Left renal cortex interstitium (tissue), 4 donors: ENCODE data around the gene DUS2. TPM values are rescaled to one million over a fixed set of nuclear protein-coding genes. Genes with fewer than 3 reads are reported as not detected.
"Not testable (repeated sequence)": the region's sequence is repeated elsewhere in the genome, so short reads cannot be mapped to it uniquely, and the experiment has no call there.

Experiments
- DNase-seq, 4 donors: peaks; one replicate each; pipeline ENCODE4 v3.0.0-alpha.2; 2013; ENCODE audit warnings: low read depth in 4 of 4, low spot score in 2 of 4, missing footprints in 1 of 4
- polyA plus RNA-seq, 4 donors: library from polyadenylated mRNA; unstranded; fragments of 120-200 nt; gene quantifications; one replicate each; pipeline ENCODE4 v1.2.1, GENCODE V29; 2013; ENCODE audit not compliant: insufficient read length in 4 of 4

The DUS2 gene
- polyA plus RNA-seq, 4 donors: 13.5 to 19.5 (median 15.5) TPM

DNA sequence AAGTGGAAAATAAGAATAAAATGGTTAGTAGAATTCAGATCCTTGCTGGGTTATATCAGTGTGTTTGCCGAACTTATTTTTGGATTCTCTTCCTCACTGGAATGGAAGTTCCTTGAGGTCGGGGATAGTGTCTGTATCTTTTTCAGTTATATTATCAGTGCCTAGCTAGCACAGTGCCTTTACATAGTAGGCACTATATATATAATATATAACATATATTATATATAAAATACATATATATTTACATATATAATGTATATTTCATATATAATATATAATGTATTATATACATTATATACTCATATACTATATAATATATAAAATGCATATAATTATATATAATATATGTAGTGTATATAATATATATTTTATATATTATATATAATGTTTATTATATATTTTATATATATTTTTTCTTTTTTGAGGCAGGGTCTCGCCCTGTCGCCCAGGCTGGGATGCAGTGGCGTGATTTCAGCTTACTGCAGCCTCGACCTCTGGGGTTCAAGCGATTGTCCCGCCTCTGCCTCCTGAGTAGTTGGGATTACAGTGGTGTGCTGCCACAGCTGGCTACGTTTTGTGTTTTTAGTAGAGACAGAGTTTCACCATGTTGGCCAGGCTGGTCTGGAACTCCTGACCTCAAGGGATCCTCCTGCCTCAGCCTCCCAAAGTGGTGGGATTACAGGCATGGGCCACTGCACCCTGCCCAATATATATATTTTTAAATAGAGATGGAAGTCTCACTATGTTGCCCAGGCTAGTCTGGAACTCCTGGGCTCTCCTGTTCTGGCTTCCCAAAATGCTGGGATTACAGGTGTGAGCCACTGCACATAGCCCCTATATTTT lies 65.3 kb downstream of the DUS2 start:
- DNase-seq: no peak

DNA sequence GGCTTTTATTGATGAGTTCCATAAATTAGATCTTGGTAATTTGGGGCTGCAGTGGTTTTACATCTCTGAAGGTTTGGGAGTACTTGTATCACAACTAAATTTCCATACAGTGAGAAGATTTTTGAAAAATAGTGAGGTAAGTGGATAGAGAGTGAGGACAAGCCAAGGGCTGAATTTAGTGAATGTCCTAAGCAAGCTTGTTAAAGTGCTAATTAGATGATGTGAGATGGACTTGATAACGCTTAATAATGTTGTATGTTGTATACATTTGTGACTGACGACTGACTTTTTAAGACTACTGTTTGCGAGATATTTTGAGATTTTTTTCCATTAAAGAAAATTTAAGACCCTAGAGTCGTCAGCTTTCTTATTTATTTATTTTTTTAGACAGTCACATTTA lies 66.0 kb downstream of the DUS2 start:
- no peak for DNase-seq

DNA sequence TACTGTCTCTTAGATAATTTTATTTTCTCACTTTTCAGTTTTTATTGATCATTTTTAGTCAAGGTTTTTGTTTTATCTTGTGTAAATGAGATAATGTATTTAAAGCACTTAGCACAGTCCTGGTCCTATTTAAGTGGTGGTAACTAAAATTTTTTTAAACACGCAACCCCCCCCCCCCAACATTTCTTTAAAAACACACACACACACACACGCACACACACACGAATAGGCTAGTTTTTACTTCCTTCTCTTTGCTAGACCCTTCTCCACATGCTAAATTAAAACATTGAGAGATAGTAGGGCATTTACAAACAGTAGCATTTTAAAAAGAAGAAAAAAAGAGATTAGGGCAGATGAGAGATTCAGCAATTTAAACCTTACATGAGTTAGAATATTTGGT lies 67.0 kb downstream of the DUS2 start:
- no peak for DNase-seq

DNA sequence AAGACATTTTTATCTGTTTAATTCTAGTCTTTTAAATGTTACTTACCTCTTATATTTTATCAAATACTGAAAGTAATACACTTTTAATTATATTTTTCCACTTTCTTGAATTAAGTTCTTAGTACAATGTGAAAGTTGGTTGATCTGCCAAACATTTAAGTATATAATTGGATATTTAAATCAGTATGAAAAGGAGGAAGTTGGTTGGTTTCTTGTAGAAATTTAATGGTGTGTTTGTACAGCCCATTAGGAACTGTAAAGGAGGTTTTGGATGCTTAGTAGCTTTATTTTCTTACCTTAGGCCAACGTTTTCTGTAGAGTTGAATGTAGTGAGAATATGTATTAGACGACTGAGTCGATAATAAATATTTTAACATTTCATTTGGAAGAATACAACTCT lies 67.4 kb downstream of the DUS2 start:
- DNase-seq: no peak

DNA sequence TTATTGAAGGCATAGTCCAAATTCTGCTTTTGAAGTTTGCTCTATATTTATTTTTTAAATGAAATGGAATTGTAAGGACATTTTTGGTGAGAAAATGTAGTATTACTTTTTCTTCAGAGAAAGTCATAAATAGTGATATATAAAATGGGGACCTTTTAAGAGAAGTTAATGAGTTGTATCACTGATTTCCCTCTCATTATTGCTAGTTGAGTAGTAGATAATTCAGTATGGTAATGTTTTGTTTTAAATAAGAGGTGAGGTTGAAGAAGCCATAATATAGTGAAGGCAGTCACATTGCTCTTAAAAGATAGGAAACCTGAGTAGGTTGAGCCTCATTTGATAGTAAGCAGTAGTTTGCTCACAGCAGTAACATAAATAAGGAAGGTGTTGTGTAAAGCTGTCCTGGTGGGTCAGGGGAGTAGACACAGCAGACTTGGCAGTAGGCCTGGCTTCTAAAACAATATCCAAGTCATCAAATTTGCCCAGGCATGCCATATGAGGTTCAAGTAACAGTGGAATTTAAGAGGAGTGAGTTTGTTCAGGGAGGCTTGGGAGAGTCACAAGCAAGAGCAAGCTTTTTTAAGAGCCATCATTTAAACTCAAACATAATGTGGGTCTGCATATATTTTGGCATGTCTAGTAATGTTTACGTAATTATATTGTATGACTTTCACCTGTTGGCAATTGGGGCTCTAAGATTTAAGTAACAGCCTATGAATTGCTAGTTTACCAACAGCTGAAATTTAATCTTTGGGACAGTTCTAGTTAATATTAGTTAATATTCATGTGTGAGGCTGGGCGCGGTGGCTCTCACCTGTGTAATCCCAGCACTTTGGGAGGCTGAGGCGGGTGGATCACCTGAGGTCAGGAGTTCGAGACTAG lies 68.5 kb downstream of the DUS2 start:
- peak in 3 of 4 donors; percentile 36 to 52 (median 40) for DNase-seq

DNA sequence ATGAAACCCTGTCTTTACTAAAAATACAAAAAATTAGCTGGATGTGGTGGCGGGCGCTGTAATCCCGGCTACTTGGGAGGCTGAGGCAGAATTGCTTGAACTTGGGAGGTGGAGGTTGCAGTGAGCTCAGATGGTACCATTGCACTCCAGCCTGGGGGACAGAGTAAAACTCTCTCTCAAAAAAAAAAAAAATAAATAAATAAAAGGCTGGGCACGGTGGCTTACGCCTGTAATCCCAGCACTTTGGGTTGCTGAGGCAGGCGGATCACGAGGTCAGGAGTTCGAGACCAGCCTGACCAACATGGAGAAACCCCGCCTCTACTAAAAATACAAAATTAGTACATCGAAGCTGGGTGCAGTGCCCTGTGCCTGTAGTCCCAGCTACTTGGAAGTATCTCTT lies 69.2 kb downstream of the DUS2 start:
- DNase-seq: not testable (repeated sequence)

DNA sequence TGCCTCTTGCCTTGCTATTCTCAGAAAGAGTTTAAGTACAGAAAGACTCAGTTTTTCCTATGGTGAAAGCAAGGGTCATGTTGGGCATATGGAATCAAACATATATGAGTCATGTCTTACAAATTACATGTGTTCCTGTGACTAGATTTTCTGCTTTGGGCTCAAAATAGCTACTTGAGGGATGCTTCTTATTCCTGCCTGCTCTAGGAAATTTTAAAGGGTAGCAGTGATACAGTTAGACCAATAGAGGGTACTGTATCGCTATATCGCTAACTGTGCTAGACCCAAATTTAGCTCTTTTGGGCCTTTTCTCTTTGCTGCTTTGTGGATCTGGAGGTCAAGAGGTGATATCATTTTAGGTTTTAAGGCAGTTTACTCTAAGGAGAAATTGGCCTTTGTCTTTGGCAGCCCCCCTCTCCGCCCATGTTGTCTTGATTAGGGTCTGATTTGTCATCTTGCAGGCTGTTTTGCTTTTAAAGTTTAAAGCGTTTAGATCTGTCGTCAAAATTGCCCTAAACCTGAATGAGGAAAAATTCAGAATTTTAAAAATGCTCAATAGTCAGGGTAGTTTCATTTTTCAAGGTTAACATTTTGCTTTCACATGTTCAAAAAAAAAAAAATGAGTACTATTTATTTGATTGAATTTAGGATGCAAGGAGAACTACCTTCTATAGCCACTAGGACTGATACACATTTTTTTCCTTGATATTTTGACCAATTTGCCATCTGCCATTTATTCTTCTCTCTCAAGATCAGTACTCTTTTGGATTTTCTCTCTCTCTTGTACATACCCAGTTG lies 70.9 kb downstream of the DUS2 start:
- DNase-seq: no peak

DNA sequence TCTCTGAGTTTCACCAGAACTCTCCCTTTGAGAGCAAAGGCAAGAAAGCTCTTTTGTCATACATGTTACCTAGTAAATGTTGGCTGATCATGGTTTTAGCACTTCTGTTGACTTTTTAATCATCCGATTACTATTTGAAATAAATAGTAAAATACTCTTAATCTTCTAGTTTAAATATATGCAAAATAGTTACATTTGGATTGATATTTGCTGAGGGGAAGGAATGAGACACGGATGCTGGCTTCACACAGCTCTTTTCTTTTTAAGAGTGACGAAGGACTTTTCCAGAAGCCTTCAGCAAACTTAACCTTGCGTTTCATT lies 71.5 kb downstream of the DUS2 start:
- no peak for DNase-seq

DNA sequence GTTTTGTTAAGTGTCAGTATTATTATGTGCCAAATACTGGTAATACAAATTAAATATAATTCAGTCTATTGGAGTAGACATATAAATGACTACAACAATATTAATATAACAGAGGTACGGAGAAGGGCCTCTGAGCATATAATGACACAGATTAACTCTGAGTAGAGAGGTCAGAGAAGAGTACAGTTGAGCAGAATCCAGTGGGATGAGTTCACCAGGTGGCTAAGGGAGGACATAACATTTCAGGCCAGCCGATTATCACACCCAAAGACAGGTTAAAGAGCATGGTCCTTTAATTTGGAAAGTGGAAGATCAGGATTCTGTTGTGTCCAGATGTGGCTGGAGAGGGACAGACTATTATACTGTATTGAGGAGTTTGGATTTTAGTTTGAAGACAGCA lies 73.4 kb downstream of the DUS2 start:
- no peak for DNase-seq

DNA sequence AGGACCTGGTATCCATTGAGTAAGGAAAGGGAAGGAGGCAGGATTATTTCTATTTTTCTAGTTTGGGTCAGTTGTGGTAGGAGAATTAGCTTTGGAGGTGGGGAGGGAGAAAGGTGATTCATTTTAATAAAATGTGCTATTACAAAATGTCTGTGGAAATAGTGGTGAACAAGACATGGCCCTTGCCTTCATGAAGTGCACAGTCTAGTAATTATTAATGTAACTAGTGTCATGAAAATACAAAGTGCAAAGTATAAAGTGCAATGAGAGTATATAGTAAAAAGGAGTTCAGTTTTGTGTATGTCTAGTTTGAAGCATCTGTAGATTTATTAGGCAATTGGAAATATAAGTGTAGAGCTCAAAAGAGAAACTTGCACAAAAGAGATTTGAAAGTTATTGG lies 74.0 kb downstream of the DUS2 start:
- no peak for DNase-seq

DNA sequence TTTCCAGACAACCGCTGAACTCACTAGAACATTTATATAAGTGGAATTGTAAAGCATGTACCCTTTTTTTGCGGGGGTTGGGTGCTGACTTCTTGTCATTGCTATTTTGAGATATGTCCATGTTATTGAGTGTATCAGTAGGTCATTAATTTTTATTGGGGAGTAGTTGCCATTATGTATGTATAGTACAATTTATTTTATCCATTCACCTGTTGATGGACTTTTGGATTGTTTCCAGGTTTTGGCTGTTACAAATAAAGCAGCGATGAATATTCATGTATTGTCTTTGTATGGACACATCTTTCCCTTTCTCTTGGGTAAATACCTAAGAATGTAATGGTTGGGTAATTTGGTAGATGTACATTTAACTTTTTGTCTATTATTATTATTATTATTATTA lies 74.8 kb downstream of the DUS2 start:
- DNase-seq: no peak

DNA sequence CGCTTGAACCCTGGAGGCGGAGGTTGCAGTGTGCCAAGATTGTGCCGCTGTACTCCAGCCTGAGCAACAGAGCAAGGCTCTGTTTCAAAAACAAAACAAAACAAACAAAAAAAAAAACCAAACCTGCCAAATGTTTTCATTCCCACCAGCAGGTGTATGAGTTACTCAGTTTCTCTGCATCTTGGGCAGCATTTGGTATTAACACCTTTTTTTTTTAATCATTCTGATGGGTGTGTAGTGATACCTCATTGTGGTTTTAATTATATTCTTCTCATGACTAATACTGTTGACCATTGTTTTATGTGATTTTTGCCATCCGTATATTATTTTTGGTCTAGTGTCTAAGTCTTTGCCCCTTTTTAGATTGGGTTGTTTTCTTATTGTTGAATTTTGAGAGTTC lies 77.4 kb downstream of the DUS2 start:
- DNase-seq: no peak

DNA sequence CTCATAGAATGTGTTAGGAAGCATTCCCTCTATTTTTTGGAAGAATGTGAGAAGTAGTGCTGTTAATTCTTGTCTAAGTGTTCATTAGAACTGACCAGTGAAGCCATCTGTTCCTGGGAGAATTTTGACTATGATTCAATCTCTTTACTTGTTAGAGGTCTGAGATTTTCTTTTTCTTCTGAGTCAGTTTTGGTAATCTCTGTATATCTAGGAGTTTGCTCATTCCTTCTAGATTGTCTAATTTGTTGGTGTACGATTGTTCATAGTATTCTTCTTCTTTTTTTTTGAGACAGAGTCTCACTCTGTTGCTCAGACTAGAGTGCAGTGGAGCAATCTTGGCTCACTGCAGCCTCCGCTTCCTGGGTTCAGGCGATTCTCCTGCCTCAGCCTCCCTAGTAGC lies 82.5 kb downstream of the DUS2 start:
- DNase-seq: no peak

DNA sequence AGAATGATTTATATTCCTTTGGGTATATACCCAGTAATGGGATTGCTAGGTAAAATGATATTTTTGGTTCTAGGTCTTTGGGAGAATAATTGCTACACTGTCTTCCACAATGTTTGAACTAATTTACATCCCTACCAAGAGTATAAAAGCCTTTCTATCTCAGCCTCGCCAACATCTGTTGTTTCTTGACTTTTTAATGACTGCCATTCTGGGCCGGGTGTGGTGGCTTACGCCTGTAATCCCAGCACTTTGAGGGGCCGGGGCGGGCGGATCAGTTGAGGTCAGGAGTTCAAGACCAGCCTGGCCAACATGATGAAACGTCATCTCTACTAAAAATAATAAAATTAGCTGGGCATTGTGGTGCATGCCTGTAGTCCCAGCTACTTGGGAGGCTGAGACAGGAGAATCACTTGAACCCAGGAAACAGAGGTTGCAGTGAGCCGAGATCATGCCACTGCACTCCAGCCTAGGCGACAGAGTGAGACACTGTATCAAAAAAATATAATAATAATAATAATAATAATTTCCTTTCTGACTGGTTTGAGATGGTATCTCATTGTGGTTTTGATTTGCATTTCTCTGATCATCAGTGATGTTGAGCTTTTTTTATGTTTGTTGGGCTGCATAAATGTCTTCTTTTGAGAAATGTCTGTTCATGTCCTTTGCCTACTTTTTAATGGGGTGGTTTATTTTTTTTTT lies 84.3 kb downstream of the DUS2 start:
- not testable (repeated sequence) for DNase-seq

DNA sequence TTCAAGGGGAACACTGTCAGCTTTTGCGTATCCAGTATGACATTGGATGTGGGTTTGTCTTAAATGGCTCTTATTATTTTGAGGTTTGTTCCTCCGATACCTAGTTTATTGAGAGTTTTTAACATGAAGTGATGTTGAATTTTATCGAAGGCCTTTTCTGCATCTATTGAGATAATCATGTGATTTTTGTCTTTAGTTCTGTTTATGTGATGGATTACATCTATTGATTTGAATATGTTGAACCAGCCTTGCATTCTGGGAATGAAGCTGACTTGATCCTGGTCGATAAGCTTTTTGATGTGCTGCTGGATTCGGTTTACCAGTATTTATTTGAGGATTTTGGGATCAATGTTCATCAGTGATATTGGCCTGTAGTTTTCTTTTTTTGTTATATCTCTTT lies 86.1 kb downstream of the DUS2 start:
- DNase-seq: not testable (repeated sequence)

DNA sequence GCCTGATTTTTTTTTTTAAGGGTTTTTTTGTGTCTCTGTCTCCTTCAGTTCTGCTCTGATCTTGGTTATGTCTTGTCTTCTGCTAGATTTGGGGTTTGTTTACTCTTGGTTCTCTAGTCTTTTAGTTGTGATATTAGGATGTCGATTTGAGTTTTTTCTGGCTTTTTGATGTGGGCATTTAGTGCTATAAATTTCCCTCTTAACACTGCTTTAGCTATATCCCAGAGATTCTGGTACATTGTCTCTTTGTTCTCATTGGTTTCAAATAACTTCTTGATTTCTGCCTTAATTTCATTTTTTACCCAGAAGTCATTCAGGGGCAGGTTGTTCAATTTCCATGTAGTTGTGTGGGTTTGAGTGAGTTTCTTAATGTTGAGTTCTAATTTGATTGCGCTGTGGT lies 87.5 kb downstream of the DUS2 start:
- not testable (repeated sequence) for DNase-seq

DNA sequence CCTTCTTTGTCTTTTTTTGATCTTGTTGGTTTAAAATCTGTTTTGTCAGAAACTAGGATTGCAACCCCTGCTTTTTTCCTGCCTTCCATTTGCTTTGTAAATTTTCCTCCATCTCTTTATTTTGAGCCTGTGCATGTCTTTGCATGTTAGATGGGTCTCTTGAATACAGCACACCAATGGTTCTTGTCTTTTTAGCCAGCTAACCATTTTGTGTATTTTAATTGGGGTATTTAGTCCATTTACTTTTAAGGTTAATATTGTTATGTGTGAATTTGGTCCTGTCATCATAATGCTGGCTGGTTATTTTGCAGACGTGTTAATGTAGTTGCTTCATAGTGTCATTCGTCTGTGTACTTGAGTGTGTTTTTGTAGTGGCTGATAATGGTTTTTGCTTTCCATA lies 88.3 kb downstream of the DUS2 start:
- no peak for DNase-seq

DNA sequence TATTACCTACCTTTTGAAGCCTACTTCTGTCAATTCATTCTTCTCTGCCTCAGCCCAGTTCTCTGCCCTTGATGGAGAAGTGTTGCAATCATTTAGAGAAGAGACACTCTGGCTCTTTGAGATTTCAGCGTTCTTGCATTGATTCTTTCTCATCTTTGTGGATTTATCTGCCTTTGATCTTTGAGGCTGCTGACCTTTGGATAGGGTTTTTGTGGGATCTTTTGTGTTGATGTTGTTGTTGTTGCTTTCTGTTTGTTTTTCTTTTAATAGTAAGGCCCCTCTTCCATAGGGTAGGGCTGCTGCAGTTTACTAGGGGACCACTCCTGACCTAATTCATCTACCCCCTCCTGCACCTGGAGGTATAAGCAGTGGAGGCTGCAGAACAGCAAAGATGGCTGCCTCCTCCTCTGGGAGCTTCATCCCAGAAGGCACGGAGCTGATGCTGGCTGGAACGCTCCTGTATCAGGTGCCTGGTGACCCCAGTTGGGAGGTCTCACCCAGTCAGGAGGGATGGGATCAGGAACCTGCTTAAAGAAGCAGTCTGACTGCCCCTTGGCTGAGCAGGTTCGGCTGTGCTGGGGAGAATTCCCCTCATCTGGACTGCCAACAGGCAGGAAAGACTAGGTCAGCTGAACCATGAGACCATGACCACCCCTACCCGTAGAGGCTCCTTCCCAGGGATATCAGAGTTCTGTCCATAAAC lies 90.1 kb downstream of the DUS2 start:
- no peak for DNase-seq

DNA sequence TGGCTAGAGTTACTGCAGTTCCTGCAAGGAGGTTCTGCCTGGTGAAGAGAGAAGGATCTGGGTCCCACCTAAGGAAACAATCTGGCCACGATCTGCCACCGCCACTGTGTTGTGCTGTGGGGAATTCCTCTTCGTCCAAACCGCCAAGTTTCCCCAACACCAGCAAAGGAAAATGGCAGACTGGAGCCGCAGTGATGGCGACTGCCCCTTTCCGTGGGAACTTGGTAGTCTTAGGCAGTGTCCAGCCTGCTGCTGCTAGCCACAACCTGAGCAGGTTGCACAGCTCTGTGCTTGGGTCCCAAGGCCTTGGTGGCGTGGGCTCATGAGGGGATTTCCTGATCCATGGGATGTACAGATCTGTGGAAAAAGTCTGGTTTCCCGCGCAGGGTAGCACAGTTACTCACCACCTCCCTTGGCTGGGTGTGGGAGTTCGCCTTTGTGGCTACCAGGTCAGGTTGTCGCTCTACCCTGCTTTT lies 90.7 kb downstream of the DUS2 start:
- no peak for DNase-seq

DNA sequence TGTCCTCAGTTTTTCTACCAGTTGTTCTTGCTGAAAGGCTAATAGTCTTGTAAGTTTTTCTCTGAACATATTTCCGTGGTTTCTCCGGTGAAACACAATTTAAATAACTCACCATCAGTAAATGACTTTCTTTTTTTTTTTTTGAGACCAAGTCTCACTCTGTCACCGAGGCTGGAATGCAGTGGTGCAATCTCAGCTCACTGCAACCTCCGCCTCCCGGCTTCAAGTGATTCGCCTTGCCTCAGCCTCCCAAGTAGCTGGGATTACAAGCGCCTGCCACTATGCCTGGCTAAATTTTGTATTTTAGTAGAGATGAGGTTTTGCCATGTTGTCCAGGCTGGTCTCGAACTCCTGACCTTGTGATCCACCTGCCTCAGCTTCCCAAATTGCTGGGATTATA lies 91.9 kb downstream of the DUS2 start:
- DNase-seq: not testable (repeated sequence)
